ENCODE data around the gene LLGL1.
A peak's percentile ranks its signal among the peaks of the same experiment; 100 is the strongest.

The LLGL1 gene

DNA sequence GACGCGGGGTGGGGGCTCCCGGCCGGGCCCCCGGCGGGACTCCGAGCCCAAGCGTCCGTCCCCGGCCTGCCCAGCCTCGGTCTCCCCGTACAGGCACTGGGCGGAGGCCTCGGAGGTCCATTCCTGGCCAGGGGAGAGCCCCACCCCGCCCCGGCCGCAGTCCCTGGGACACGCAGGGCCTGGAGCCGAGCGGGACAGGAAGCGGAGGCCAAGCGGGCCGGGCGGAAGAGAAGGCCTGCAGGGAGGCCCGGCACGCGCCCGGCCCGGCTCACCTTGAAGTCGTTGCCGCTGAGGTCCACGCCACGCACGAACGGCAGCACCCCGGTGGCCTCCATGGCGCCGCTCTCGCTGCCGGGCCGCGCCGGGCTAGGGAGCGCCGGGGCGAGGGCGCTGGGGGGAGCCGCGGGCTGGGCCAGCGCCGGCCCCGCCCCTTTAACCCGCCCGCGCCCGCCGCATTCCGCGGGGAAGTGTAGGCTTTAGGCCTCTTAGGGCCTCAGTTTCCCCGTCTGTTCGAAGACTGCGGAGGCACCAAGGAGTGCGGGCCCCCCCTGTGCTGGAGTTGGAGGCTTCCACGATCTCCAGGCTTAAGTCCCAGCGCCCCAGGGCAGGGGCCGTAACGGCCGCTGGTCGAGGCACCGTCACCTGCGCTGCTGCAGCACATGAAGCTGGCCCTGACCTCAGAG, 33.1 kb downstream of the LLGL1 start, which contains the start of gene FLII:
Gene FLII (minus strand): TSS at position 383 of the 683 bp plus-strand sequence. CDS start 48 bp downstream, at position 335.
- Histone ChIP-seq H3K79me2 (ENCODE audit: insufficient read depth, low read length) (peaks cover 40% of the 10 kb centered on the region), H4K20me1 (ENCODE audit: insufficient read depth, low read length, poor library complexity, severe bottlenecking) (peaks cover 25% of the 10 kb centered on the region), H3K4me3 (ENCODE audit: low read length, poor library complexity, severe bottlenecking) (peak within 1 kb of the TSS; percentile 93), H3K9me2 (replicated peaks; ENCODE audit: low read depth, low read length) (no peaks in the 10 kb centered on the region), H3K4me2 (ENCODE audit: low read depth, low read length, poor library complexity, severe bottlenecking) (peak within 1 kb of the TSS; percentile 80), H3K27me3 (ENCODE audit: insufficient read depth, low read length, poor library complexity, severe bottlenecking) (no peaks in the 10 kb centered on the region), H3F3A (ENCODE audit: low read depth) (no peaks in the 10 kb centered on the region), H2AFZ (ENCODE audit: low read length) (peak within 1 kb of the TSS; percentile 99), H3K4me1 (ENCODE audit: insufficient read depth, low read length, poor library complexity, severe bottlenecking) (peaks cover 27% of the 10 kb centered on the region), H3K9me3 (ENCODE audit: insufficient read depth, low read depth, low read length) (no peaks in the 10 kb centered on the region), H3K36me3 (ENCODE audit: insufficient read depth, low read length) (peaks cover 16% of the 10 kb centered on the region; the same call in 1 of the 2 replicates), H3K9ac (ENCODE audit: low read depth, low read length, poor library complexity, severe bottlenecking) (peak within 1 kb of the TSS; percentile 84)
- TF ChIP-seq EZH2phosphoT487 (IDR thresholded peaks at IDR 0.05; ENCODE audit: borderline replicate concordance), result no peak

DNA sequence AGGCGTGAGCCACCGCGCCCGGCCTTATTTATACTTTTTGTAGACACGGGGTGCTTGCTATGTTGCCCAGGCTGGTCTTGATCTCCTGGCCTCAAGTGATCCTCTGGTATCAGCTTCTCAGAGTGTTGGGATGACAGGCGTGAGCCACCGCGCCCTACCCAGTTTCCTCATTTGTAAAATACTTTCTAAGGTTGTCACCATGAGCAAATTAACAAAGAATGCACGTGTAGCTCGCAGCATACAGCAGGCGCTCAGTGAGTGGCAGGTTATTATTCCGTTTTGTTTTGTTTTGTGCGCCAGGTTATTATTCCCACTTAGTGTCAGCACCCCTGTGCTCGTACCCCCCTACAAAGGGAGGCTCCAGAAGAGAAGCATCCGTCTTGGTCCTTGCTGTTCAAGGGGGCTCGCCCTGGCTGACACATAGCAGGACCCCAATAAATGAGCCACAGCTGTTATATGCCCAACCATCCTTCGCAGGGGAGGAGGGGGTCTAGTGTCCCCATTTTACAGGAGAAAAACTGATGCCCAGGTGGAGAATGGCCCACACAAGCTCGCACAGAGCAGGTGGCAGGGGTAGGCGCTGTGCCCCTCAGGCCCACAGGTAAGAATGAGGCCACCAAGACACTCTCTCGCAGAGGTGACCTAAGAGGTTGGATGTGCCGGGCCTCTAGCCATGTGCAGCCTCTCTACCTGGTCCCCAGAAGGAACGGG, 34.3 kb downstream of the LLGL1 start:
- H3K9me2 ChIP-seq (replicated peaks; ENCODE audit: low read depth, low read length), result no peaks in the 10 kb centered on the region
- H3K4me2 ChIP-seq (ENCODE audit: low read depth, low read length, poor library complexity, severe bottlenecking), result peak overlapping the region; percentile 80
- no peaks in the 10 kb centered on the region for H3F3A ChIP-seq (ENCODE audit: low read depth)
- H3K4me1 ChIP-seq (ENCODE audit: insufficient read depth, low read length, poor library complexity, severe bottlenecking), result peaks cover 27% of the 10 kb centered on the region
- peak overlapping the region; percentile 93 for H3K4me3 ChIP-seq (ENCODE audit: low read length, poor library complexity, severe bottlenecking)
- TF ChIP-seq, protein P1, sequence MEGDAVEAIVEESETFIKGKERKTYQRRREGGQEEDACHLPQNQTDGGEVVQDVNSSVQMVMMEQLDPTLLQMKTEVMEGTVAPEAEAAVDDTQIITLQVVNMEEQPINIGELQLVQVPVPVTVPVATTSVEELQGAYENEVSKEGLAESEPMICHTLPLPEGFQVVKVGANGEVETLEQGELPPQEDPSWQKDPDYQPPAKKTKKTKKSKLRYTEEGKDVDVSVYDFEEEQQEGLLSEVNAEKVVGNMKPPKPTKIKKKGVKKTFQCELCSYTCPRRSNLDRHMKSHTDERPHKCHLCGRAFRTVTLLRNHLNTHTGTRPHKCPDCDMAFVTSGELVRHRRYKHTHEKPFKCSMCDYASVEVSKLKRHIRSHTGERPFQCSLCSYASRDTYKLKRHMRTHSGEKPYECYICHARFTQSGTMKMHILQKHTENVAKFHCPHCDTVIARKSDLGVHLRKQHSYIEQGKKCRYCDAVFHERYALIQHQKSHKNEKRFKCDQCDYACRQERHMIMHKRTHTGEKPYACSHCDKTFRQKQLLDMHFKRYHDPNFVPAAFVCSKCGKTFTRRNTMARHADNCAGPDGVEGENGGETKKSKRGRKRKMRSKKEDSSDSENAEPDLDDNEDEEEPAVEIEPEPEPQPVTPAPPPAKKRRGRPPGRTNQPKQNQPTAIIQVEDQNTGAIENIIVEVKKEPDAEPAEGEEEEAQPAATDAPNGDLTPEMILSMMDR (conservative IDR thresholded peaks at IDR 0.05; ENCODE audit: low read length), result no peak
- TF ChIP-seq EZH2phosphoT487 (IDR thresholded peaks at IDR 0.05; ENCODE audit: borderline replicate concordance), result no peak
- peaks cover 25% of the 10 kb centered on the region for H4K20me1 ChIP-seq (ENCODE audit: insufficient read depth, low read length, poor library complexity, severe bottlenecking)
- peak overlapping the region; percentile 86 for H2AFZ ChIP-seq (ENCODE audit: low read length)
- H3K9ac ChIP-seq (ENCODE audit: low read depth, low read length, poor library complexity, severe bottlenecking), result peak overlapping the region; percentile 81
- H3K79me2 ChIP-seq (ENCODE audit: insufficient read depth, low read length), result peaks cover 40% of the 10 kb centered on the region
- no peaks in the 10 kb centered on the region for H3K9me3 ChIP-seq (ENCODE audit: insufficient read depth, low read depth, low read length)
- H3K36me3 ChIP-seq (ENCODE audit: insufficient read depth, low read length), result peaks cover 9% of the 10 kb centered on the region; the same call in 1 of the 2 replicates
- H3K27me3 ChIP-seq (ENCODE audit: insufficient read depth, low read length, poor library complexity, severe bottlenecking), result no peaks in the 10 kb centered on the region

DNA sequence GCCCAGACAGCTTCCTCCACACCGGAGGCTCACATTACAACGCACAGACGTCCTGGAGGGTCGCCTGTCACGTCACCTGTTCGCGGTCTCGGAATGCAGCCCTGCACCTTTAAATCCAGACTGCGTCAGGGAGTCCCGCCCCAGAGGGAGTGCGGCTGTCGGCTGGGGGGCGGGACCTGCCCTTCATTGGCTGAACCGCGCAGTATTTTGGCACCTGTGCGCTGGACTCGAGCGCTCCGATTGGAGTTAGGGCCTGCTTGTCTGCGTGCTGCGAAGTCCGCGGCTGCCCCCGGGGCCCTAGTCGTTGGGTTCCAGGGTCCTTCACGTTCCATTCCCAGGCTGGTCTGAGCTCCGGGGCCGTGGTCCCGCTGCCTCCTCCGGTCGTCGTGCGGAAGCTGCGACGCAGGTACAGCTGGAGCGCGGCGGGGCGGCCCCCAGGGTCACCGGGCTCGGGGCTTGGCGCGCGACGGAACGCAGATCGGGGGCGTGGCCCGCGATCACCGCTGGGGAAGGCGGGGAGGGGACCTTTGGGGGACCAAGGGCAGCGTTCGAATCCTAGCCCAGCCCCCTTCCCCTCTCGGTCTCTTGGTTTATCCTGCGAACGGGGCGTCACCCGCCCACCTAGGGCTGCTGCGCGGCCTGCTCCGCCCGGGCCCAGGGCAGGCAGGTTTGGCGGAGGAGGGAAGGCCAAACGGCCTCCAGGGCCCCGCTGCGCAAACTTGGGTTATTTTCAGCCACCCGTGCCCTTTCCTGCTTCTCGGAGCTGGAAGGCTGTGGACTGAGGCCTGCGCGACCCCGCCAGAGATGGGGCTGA, 35.1 kb downstream of the LLGL1 start, which contains the start of gene MIEF2:
Gene MIEF2 (plus strand): TSS at position 331 of the 814 bp plus-strand sequence. CDS start 2,059 bp downstream, outside the sequence.
- Histone ChIP-seq H3K4me3 (ENCODE audit: low read length, poor library complexity, severe bottlenecking) (peak within 1 kb of the TSS; percentile 93), H3K36me3 (ENCODE audit: insufficient read depth, low read length) (peaks cover 6% of the 10 kb centered on the region; the same call in 1 of the 2 replicates), H3K9me3 (ENCODE audit: insufficient read depth, low read depth, low read length) (no peaks in the 10 kb centered on the region), H3K4me1 (ENCODE audit: insufficient read depth, low read length, poor library complexity, severe bottlenecking) (peaks cover 27% of the 10 kb centered on the region), H3K27me3 (ENCODE audit: insufficient read depth, low read length, poor library complexity, severe bottlenecking) (no peaks in the 10 kb centered on the region), H3K4me2 (ENCODE audit: low read depth, low read length, poor library complexity, severe bottlenecking) (peak within 1 kb of the TSS; percentile 80), H2AFZ (ENCODE audit: low read length) (peak within 1 kb of the TSS; percentile 86), H3K79me2 (ENCODE audit: insufficient read depth, low read length) (peaks cover 40% of the 10 kb centered on the region), H4K20me1 (ENCODE audit: insufficient read depth, low read length, poor library complexity, severe bottlenecking) (peaks cover 18% of the 10 kb centered on the region), H3F3A (ENCODE audit: low read depth) (no peaks in the 10 kb centered on the region), H3K9me2 (replicated peaks; ENCODE audit: low read depth, low read length) (no peaks in the 10 kb centered on the region), H3K9ac (ENCODE audit: low read depth, low read length, poor library complexity, severe bottlenecking) (peak within 1 kb of the TSS; percentile 81)
- TF ChIP-seq, protein P1 (conservative IDR thresholded peaks at IDR 0.05; ENCODE audit: low read length), result no peak
- TF ChIP-seq EZH2phosphoT487 (IDR thresholded peaks at IDR 0.05; ENCODE audit: borderline replicate concordance), result no peak

Data from Loucy (cell line).